GM21717 (cell line): Measurements from ENCODE around the gene GRHL1.
"Not testable (repeated sequence)": the region's sequence is repeated elsewhere in the genome, so short reads cannot be mapped to it uniquely, and the experiment has no call there.

Experiments used
- ATAC-seq: cut with Tn5 transposase; IDR thresholded peaks from one replicate; pipeline ENCODE4 v1.9.1; 2021; ENCODE audit warnings: mild to moderate bottlenecking, moderate library complexity; ENCODE audit not compliant: unreplicated experiment

Gene GRHL1

DNA sequence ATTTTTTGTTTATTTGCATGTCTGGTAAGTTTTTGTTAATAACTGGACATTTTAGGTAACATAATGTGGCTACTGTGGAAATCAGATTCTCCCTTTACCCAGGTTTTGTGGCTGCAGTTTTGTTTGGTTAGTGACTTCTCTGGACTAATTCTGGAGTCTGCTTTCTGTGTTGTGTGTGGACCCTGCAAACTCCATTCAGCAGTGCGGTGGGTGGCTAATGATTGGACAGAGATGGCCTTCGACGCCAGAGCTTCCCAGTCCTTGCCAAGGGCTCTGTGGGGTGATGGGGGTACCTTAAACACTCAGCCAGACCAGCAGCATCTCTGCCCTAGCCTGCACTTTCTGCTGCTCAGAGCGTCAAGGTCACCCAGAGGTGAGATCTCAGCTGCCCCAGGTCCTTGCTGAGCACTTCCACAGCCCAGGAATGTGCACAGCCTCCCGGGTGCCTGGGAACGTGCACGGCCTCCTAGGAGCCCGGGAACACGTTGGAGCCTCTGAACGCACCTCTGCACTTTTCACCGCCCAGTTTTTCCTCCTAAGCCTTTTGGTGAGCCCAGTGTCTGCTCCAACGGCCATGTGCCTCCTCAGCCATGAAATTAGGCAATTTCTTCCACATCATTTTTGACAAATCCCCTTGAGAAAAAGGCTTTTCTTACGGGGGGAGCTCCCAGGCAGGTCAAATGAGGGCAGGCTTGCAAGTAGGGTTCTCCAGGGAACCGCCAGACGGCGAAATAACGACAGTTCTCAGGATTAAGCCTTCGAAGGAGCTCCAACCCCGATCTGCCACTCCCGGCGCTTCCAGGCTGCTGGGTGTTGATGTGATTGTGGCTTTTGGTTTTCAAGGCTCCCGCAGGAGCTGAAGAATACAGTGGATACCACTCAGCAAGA is 56.7 kb downstream of the GRHL1 start:
- ATAC-seq: no peak

DNA sequence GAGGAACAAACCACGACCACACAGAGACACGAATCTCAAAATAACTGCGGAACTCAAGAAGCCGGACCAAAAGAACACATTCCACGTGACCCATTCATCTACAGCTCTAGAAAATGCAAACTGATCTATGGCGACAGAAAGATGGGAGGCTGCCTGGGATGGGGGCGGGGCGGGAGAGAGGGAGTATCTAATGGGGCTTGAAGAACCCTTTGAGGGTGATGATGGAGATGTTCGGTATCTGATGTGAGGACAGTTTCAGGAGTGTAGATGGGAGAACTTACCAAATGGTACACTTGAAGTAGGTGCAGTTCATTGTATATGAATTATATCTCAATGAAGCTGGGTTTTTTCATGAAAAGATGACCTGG is 57.3 kb downstream of the GRHL1 start:
- no peak for ATAC-seq

GRCh38 chr2:10009271-10009810 is 57.8 kb downstream of the GRHL1 start:
- no peak for ATAC-seq

- ATAC-seq: no peak
Measured at GRCh38 chr2:10009811-10010781, 58.6 kb downstream of the GRHL1 start.

- not testable (repeated sequence) for ATAC-seq
Measured at GRCh38 chr2:10010861-10011605, 59.5 kb downstream of the GRHL1 start.

DNA sequence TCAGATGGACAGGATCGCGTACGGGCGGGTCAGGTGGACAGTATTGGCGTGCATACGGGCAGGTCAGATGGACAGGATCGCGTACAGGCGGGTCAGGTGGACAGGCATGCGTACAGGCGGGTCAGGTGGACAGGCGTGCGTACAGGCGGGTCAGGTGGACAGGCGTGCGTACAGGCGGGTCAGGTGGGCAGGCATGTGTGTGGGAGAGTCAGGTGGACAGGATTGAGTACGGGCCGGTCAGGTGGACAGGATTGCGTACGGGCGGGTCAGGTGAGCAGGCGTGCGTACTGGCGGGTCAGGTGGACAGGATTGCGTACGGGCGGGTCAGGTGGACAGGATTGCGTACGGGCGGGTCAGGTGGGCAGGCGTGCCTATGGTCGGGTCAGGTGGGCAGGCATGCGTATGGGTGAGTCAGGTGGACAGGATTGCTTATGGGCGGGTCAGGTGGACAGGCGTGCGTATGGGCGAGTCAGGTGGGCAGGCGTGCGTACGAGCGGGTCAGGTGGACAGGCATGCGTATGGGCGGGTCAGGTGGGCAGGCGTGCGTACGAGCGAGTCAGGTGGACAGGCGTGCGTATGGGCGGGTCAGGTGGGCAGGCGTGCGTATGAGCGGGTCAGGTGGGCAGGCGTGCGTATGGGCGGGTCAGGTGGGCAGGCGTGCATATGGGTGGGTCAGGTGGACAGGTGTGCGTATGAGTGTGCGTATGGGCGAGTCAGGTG is 60.3 kb downstream of the GRHL1 start:
- ATAC-seq: not testable (repeated sequence)

- not testable (repeated sequence) for ATAC-seq
Measured at GRCh38 chr2:10012366-10012962, 61.0 kb downstream of the GRHL1 start.

DNA sequence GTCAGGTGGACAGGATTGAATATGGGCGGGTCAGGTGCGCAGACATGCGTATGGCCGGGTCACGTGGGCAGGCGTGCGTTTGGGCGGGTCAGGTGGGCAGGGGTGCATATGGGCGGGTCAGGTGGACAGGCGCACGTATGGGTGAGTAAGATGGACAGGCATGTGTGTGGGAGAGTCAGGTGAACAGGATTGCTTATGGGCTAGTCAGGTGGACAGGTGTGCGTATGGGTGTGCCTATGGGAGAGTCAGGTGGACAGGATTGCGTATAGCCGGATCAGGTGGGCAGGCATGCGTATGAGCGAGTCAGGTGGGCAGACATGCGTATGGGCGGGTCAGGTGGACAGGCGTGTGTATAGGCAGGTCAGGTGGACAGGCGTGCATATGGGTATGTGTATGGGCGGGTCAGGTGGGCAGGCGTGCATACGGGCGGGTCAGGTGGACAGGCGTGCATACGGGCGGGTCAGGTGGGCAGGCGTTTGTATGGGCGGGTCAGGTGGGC is 61.5 kb downstream of the GRHL1 start:
- ATAC-seq: no peak

DNA sequence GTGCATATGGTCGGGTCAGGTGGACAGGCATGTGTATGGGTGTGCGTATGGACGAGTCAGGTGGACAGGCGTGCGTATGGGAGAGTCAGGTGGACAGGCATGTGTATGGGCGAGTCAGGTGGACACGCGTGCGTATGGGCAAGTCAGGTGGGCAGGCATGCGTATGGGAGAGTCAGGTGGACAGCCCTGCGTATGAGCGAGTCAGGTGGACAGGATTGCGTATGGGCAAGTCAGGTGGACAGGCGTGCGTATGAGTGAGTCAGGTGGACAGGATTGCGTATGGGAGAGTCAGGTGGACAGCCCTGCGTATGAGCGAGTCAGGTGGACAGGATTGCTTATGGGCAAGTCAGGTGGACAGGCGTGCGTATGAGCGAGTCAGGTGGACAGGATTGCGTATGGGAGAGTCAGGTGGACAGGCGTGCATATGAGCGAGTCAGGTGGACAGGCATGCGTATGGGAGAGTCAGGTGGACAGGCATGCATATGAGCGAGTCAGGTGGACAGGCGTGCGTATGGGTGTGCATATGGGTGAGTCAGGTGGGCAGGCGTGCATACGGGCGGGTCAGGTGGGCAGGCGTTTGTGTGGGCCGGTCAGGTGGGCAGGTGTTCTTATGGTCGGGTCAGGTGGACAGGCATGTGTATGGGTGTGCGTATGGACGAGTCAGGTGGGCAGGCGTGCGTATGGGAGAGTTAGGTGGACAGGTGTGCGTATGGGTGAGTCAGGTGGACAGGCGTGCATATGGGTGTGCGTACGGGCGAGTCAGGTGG is 62.3 kb downstream of the GRHL1 start:
- ATAC-seq: not testable (repeated sequence)

DNA sequence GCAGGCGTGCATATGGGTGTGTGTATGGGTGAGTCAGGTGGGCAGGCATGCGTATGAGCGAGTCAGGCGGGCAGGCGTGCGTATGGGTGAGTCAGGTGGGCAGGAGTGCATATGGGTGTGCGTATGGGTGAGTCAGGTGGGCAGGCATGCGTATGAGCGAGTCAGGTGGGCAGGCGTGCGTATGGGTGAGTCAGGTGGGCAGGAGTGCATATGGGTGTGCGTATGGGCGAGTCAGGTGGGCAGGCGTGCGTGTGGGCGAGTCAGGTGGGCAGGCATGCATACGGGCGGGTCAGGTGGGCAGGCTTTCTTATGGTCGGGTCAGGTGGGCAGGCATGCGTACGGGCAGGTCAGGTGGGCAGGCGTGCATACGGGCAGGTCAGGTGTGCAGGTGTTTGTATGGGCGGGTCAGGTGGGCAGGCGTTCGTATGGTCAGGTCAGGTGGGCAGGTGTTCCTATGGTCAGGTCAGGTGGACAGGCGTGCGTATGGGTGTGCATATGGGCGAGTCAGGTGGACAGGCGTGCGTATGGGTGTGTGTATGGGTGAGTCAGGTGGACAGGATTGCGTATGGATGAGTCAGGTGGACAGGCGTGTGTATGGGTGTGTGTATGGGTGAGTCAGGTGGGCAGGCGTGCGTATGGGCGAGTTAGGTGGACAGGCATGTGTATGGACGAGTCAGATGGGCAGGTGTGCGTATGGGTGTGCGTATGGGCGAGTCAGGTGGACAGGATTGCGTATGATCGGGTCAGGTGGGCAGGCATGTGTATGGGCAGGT is 63.1 kb downstream of the GRHL1 start:
- no peak for ATAC-seq

- ATAC-seq: not testable (repeated sequence)
Measured at GRCh38 chr2:10015376-10015989, 64.0 kb downstream of the GRHL1 start.

- ATAC-seq: no peak
Measured at GRCh38 chr2:10016001-10016801, 64.7 kb downstream of the GRHL1 start.

- no peak for ATAC-seq
Measured at GRCh38 chr2:10016802-10017258, 65.3 kb downstream of the GRHL1 start.

- no peak for ATAC-seq
Measured at GRCh38 chr2:10017313-10017941, 65.9 kb downstream of the GRHL1 start.

DNA sequence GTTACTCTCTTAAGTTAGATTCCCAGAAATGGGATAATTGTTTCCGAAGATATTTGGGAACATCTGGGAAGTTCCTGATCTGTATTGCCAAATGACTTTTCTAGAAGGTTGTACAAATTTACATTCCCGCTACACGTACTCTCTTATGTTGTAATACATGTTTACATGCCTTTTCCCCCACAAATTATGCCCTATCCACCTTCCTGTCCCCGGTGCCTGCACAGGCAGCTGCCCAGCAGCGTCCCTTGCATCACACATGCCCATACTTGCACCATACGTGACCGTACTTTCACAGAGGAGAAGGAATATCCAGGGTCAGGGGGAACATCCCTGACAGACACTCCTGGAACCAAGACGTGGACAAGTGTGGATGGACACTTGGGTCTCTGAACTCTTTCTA is 67.7 kb downstream of the GRHL1 start:
- no peak for ATAC-seq
